Endothelial cell (in vitro differentiated cells): ENCODE data around the gene CLMN. TPM values are rescaled to one million over a fixed set of nuclear protein-coding genes. Genes with fewer than 3 reads are reported as not detected.

Experiments
- DNase-seq: peaks from one replicate; pipeline ENCODE4 v3.0.0; 2021; ENCODE audit warnings: low spot score
- H3K27ac Mint-ChIP-seq: one replicate; pipeline ENCODE4 v1.8.0; 2021; ENCODE audit warnings: mixed read lengths, inconsistent platforms; ENCODE audit not compliant: unreplicated experiment
- H3K27me3 Mint-ChIP-seq: one replicate; pipeline ENCODE4 v1.8.0; 2021; ENCODE audit warnings: mild to moderate bottlenecking, moderate library complexity, mixed read lengths, inconsistent platforms; ENCODE audit not compliant: unreplicated experiment
- H3K36me3 Mint-ChIP-seq: one replicate; pipeline ENCODE4 v1.8.0; 2021; ENCODE audit warnings: mild to moderate bottlenecking, low read depth, mixed read lengths, inconsistent platforms; ENCODE audit not compliant: unreplicated experiment
- H3K4me1 Mint-ChIP-seq: one replicate; pipeline ENCODE4 v1.8.0; 2021; ENCODE audit warnings: mild to moderate bottlenecking, mixed read lengths, inconsistent platforms; ENCODE audit not compliant: unreplicated experiment
- H3K4me3 Mint-ChIP-seq: one replicate; pipeline ENCODE4 v1.8.0; 2021; ENCODE audit warnings: mild to moderate bottlenecking, mixed read lengths, inconsistent platforms; ENCODE audit not compliant: unreplicated experiment
- H3K9me3 Mint-ChIP-seq: one replicate; pipeline ENCODE4 v1.8.0; 2021; ENCODE audit warnings: mixed read lengths, inconsistent platforms; ENCODE audit not compliant: unreplicated experiment
- total RNA-seq: library from RNA; stranded (reverse); fragmentation: NEBNext Ultra II Directional; extraction: Animal tissue kit (Norgen Biotek cat#: 25700); gene quantifications from one replicate; pipeline ENCODE4 v1.2.1, GENCODE V29; 2021; ENCODE audit not compliant: unreplicated experiment
- TF ChIP-seq, protein P1 (sequence below): fragments of 200-600 bp; sonication (generic); IDR thresholded peaks from one replicate; pipeline ENCODE4 v1.5.0; 2021; ENCODE audit warnings: antibody characterized with exemption; ENCODE audit not compliant: unreplicated experiment

Gene CLMN
- total RNA-seq, 1 donor from 2014 or later = 0.46 TPM

DNA sequence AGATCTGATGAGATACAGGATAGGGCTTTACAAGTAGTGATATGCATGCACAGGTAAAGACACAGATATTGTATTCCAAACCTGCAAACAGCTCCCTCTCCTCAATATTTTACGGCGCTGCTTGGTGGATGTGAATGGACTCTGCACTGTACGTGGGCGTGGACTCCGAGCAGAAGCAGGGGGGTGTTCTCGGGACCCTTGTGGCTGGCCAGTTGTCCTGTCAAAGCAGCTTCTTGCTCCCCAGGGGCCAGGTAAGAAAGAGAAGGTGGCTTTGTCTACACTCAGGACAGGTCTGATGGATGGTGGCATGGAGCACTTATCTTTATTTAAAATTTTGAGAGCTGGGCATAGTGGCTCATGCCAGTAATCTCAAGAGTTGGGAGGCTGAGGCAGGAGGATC lies 29.5 kb upstream of the CLMN start:
- no peaks in the 10 kb centered on the region for H3K4me1 Mint-ChIP-seq
- TF ChIP-seq, protein P1, sequence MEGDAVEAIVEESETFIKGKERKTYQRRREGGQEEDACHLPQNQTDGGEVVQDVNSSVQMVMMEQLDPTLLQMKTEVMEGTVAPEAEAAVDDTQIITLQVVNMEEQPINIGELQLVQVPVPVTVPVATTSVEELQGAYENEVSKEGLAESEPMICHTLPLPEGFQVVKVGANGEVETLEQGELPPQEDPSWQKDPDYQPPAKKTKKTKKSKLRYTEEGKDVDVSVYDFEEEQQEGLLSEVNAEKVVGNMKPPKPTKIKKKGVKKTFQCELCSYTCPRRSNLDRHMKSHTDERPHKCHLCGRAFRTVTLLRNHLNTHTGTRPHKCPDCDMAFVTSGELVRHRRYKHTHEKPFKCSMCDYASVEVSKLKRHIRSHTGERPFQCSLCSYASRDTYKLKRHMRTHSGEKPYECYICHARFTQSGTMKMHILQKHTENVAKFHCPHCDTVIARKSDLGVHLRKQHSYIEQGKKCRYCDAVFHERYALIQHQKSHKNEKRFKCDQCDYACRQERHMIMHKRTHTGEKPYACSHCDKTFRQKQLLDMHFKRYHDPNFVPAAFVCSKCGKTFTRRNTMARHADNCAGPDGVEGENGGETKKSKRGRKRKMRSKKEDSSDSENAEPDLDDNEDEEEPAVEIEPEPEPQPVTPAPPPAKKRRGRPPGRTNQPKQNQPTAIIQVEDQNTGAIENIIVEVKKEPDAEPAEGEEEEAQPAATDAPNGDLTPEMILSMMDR = no peak
- H3K27me3 Mint-ChIP-seq = peaks cover 5% of the 10 kb centered on the region
- no peak overlapping the region for H3K27ac Mint-ChIP-seq
- no peak overlapping the region for H3K4me3 Mint-ChIP-seq
- H3K9me3 Mint-ChIP-seq = no peaks in the 10 kb centered on the region
- no peaks in the 10 kb centered on the region for H3K36me3 Mint-ChIP-seq
- DNase-seq = no peak

DNA sequence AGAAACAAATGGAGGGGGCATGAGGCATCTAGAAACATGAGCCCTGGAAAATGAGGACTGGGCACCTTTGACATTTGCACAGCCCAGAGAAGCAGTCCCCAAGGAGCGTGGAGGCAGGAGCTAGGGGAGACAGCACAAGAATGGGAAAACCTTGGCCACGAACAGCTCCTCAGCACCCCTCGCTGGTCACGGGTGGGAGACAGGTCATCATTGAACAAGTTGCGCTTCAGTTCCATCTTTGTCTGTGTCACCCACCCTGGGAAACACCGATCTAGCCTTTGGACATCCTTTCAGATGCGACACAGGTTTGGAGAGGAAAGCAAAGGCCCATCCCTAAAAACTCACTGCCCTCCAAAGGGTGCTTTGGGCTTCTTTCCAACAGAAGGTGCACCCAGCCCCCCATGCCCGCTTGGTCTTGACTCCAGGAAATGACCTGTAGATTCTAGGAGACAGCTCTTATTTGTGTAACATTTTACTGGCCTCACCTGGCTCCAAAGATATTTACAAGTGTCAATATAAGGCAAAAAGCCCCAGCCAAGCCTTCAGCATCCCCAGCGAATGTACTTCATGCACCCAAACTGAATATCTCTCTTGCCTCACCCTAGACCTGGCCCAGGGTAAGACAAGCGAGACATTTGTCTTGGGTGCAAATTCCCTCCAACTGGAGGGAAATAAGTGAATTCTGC lies 28.8 kb upstream of the CLMN start:
- TF ChIP-seq, protein P1 = no peak
- H3K9me3 Mint-ChIP-seq = no peaks in the 10 kb centered on the region
- no peaks in the 10 kb centered on the region for H3K4me1 Mint-ChIP-seq
- peaks cover 5% of the 10 kb centered on the region for H3K27me3 Mint-ChIP-seq
- no peak overlapping the region for H3K27ac Mint-ChIP-seq
- H3K36me3 Mint-ChIP-seq = no peaks in the 10 kb centered on the region
- DNase-seq = no peak
- H3K4me3 Mint-ChIP-seq = no peak overlapping the region

DNA sequence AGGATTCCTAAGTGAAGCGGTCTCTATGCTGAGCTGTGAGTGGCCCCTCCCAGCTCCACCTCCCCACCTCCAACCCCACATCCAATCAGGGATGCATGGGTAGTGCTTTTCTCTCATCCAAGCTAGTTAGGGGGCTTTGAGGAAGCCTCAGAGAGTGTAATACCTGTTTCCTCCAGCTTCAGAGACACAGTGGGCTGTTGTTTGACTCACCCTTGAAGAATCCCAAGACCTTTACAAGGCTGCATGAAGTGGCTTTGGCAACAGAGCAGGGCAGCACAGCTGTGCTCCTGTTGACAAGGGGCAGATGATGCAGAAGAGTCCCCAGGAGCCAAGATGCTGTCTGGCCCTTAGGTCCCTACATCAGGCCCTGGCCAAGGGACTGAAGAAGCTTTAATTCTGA lies 27.1 kb upstream of the CLMN start:
- TF ChIP-seq, protein P1 = no peak
- no peak overlapping the region for H3K27ac Mint-ChIP-seq
- H3K4me1 Mint-ChIP-seq = no peaks in the 10 kb centered on the region
- no peaks in the 10 kb centered on the region for H3K9me3 Mint-ChIP-seq
- DNase-seq = no peak
- peaks cover 2% of the 10 kb centered on the region for H3K27me3 Mint-ChIP-seq
- H3K36me3 Mint-ChIP-seq = no peaks in the 10 kb centered on the region
- no peak overlapping the region for H3K4me3 Mint-ChIP-seq

DNA sequence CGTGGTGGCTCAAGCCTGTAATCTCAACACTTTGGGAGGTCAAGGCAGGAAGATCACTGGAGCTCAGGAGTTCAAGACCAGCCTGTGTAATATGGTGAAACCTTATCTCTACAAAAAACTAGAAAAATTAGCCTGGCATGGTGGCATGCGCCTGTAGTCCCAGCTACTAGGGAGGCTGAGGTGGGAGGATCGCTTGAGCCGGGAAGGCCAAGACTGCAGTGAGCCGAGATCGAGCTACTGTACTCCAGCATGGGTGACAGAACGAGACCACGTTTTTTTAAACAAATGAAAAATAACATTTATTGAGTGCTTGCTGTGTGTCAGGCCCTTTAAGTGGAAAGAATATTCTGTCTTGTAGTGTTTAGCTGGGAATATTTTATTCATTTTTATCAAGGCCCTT lies 26.6 kb upstream of the CLMN start:
- H3K27ac Mint-ChIP-seq = no peak overlapping the region
- H3K9me3 Mint-ChIP-seq = no peaks in the 10 kb centered on the region
- H3K4me3 Mint-ChIP-seq = no peak overlapping the region
- DNase-seq = no peak
- TF ChIP-seq, protein P1 = no peak
- no peaks in the 10 kb centered on the region for H3K4me1 Mint-ChIP-seq
- no peaks in the 10 kb centered on the region for H3K36me3 Mint-ChIP-seq
- H3K27me3 Mint-ChIP-seq = peaks cover 2% of the 10 kb centered on the region

DNA sequence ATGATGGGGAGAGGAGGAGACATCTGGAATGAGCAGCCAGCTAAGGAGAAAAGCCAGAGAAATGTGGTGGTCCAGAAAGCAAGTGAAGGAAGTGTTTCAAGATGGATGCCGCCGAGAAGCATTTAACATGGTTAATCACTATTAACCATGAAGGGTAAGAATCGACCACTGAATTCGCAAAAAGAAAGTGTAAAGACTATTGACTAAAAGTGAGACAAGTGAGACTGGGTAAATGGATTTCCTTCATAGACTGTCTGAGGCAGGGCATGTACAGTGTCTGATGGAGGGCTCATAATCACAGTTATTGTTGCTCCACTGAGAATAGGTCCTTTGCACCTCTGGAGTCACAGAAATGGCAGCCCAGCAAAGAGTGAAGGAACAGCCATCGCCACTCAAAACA lies 25.3 kb upstream of the CLMN start:
- TF ChIP-seq, protein P1 = no peak
- H3K4me1 Mint-ChIP-seq = no peaks in the 10 kb centered on the region
- no peak for DNase-seq
- H3K27ac Mint-ChIP-seq = no peak overlapping the region
- no peak overlapping the region for H3K4me3 Mint-ChIP-seq
- H3K9me3 Mint-ChIP-seq = no peaks in the 10 kb centered on the region
- no peaks in the 10 kb centered on the region for H3K36me3 Mint-ChIP-seq
- peaks cover 2% of the 10 kb centered on the region for H3K27me3 Mint-ChIP-seq
